GM23248 (cell line): ENCODE measurements around the gene TSPO2. TPM values are rescaled to one million over a fixed set of nuclear protein-coding genes. Genes with fewer than 3 reads are reported as not detected.
A peak's percentile ranks its signal among the peaks of the same experiment; 100 is the strongest.

Experiments used
- DNase-seq: peaks from one replicate; pipeline ENCODE4 v3.0.0-alpha.2; 2015
- H2AFZ ChIP-seq: fragments of 200-600 bp; sonication (generic); 2 replicates; pipeline ENCODE4 v1.6.1; 2016; ENCODE audit warnings: antibody characterized with exemption
- H3F3A ChIP-seq: fragments of 200-600 bp; sonication (generic); 2 replicates; pipeline ENCODE4 v1.6.1; 2016; ENCODE audit warnings: mild to moderate bottlenecking, antibody characterized with exemption, mixed run types; ENCODE audit not compliant: insufficient read depth
- H3K27ac ChIP-seq: fragments of 200-600 bp; sonication (generic); 2 replicates; pipeline ENCODE4 v1.5.1; 2016; ENCODE audit warnings: mild to moderate bottlenecking
- H3K27me3 ChIP-seq: fragments of 200-600 bp; sonication (generic); replicated peaks from 2 replicates; pipeline ENCODE4 v1.6.1; 2016; ENCODE audit warnings: mild to moderate bottlenecking; ENCODE audit not compliant: insufficient read depth
- H3K36me3 ChIP-seq: fragments of 200-600 bp; sonication (generic); 2 replicates; pipeline ENCODE4 v1.6.1; 2016; ENCODE audit warnings: low read depth, mild to moderate bottlenecking
- H3K4me1 ChIP-seq: fragments of 200-600 bp; sonication (generic); 2 replicates; pipeline ENCODE4 v1.6.1; 2016; ENCODE audit warnings: mild to moderate bottlenecking; ENCODE audit not compliant: insufficient read depth
- H3K4me2 ChIP-seq: fragments of 200-600 bp; sonication (generic); one replicate; pipeline ENCODE4 v1.6.1; 2016; ENCODE audit warnings: mild to moderate bottlenecking; ENCODE audit not compliant: unreplicated experiment
- H3K4me3 ChIP-seq: fragments of 200-600 bp; sonication (generic); 2 replicates; pipeline ENCODE4 v1.5.1; 2016; ENCODE audit warnings: mild to moderate bottlenecking
- H3K79me2 ChIP-seq: fragments of 200-600 bp; sonication (generic); 2 replicates; pipeline ENCODE4 v1.6.1; 2016; ENCODE audit warnings: mild to moderate bottlenecking; ENCODE audit not compliant: insufficient read depth
- H3K9ac ChIP-seq: fragments of 200-600 bp; sonication (generic); 2 replicates; pipeline ENCODE4 v1.6.1; 2016; ENCODE audit warnings: mild to moderate bottlenecking
- H3K9me2 ChIP-seq: fragments of 200-600 bp; sonication (generic); 2 replicates; pipeline ENCODE4 v1.6.1; 2016; ENCODE audit warnings: mixed run types, mild to moderate bottlenecking, moderate library complexity; ENCODE audit not compliant: insufficient read depth
- H3K9me3 ChIP-seq: fragments of 200-600 bp; sonication (generic); one replicate; pipeline ENCODE4 v1.6.1; 2017; ENCODE audit warnings: low read depth
- H4K20me1 ChIP-seq: fragments of 200-600 bp; sonication (generic); 2 replicates; pipeline ENCODE4 v1.6.0; 2016; ENCODE audit not compliant: insufficient read depth
- EZH2 ChIP-seq: fragments of 200-600 bp; sonication (generic); IDR thresholded peaks from 2 replicates; pipeline ENCODE4 v1.6.1; 2018; ENCODE audit warnings: antibody characterized with exemption, mild to moderate bottlenecking; ENCODE audit not compliant: insufficient read depth, poor library complexity, severe bottlenecking
- EZH2phosphoT487 ChIP-seq: fragments of 200-600 bp; sonication (generic); IDR thresholded peaks from 2 replicates; pipeline ENCODE4 v1.6.1; 2018; ENCODE audit warnings: antibody characterized with exemption, moderate library complexity, mild to moderate bottlenecking, low read depth; ENCODE audit not compliant: insufficient read depth
- WGBS, 2 experiments: methylation state at CpG; one replicate each; pipeline ENCODE4 v1.1.6; 2015 to 2017; ENCODE audit warnings: low lambda C conversion rate in 2 of 2, low coverage in 1 of 2; ENCODE audit errors: missing lambda C conversion rate in 2 of 2; 5-methylcytosine and 5-hydroxymethylcytosine counted together
- in situ Hi-C: fragments of 300-500 bp; cut with MboI; formaldehyde crosslinking; loops from 2 replicates; pipeline ENCODE4 v1.15.0; 2020
- polyA plus RNA-seq: library from polyadenylated mRNA; unstranded; fragments of >200 nt; fragmentation: Nextera tagmentation; extraction: Ambion mirVana; gene quantifications from 2 replicates; pipeline ENCODE4 v1.2.1, GENCODE V29; 2016
- total RNA-seq: library from RNA; depleted of rRNA; stranded (reverse); fragments of >200 nt; shearing (Covaris generic); gene quantifications from 2 replicates; pipeline ENCODE4 v1.2.3, GENCODE V29; 2014

Gene TSPO2
- total and polyA plus RNA-seq, 2 experiments from 2014 or later = not detected

DNA sequence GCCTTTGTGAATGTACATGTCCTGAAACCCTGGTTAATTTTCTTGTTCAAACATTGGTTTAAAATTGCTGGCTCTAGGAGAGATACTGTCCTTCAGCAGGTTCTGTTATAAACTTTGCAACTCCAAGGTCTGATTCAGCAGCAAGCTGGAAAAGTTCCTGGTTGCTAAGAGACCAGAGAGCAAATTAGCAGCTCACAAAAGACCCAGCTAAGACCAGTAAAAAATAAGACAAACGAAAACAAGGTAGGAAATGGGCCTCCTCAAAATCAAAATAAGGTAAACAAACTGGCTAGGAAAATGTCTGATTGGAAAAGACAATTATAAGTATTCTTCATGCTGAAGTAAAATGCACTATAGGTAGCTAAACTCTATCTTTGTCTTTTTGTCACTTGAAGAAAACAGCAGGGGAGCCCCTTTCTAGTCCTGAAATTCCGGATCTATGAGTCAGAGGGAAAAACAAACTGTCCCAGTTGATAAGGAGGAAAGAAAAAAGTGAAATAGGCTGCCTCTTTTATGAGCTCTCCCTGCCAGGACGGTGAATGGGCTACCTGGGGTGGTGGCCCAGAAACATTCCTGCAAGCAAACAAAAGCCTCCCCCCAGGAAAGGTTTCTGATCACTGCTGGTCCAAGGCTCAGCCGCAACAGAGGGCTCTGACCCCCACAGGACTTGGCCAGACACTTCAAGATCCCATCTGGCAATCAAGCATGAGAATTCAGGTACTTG lies 44.9 kb upstream of the TSPO2 start:
- Histone ChIP-seq H3K9me2 (no peaks in the 10 kb centered on the region), H4K20me1 (no peaks in the 10 kb centered on the region), H3K4me3 (no peak overlapping the region), H3K9ac (no peak overlapping the region), H3F3A (peaks cover 8% of the 10 kb centered on the region; the same call in 1 of the 2 replicates), H3K36me3 (no peaks in the 10 kb centered on the region), H3K9me3 (no peaks in the 10 kb centered on the region), H3K27ac (no peak overlapping the region), H3K27me3 (no peaks in the 10 kb centered on the region; the same call in 1 of the 2 replicates), H3K4me2 (no peak overlapping the region), H3K79me2 (no peaks in the 10 kb centered on the region), H3K4me1 (peaks cover 10% of the 10 kb centered on the region), H2AFZ (0 out of 2 replicates have a peak overlapping the region, but pooled peaks have one; percentile 8)
- 30 to 40% methylated on average over 4 of the region's 4 CpGs for WGBS, 2 experiments
- TF ChIP-seq EZH2 (no peak), EZH2phosphoT487 (no peak)
- peak; percentile 64 for DNase-seq
- in situ Hi-C loops = no loop called here

- TF ChIP-seq EZH2phosphoT487 (no peak), EZH2 (no peak)
- Histone ChIP-seq H4K20me1 (no peaks in the 10 kb centered on the region), H3F3A (peaks cover 8% of the 10 kb centered on the region; the same call in 1 of the 2 replicates), H3K9me3 (no peaks in the 10 kb centered on the region), H3K9me2 (no peaks in the 10 kb centered on the region), H3K27ac (no peak overlapping the region), H3K79me2 (no peaks in the 10 kb centered on the region), H3K4me1 (peaks cover 10% of the 10 kb centered on the region), H3K36me3 (no peaks in the 10 kb centered on the region), H3K9ac (no peak overlapping the region), H3K4me3 (no peak overlapping the region), H2AFZ (no peak overlapping the region), H3K27me3 (no peaks in the 10 kb centered on the region; the same call in 1 of the 2 replicates), H3K4me2 (no peak overlapping the region)
- 52 to 55% methylated on average over 4 of the region's 4 CpGs for WGBS, 2 experiments
- in situ Hi-C loops = no loop called here
- DNase-seq = no peak
Measured at GRCh38 chr6:40998661-40999060, 43.6 kb upstream of the TSPO2 start.

DNA sequence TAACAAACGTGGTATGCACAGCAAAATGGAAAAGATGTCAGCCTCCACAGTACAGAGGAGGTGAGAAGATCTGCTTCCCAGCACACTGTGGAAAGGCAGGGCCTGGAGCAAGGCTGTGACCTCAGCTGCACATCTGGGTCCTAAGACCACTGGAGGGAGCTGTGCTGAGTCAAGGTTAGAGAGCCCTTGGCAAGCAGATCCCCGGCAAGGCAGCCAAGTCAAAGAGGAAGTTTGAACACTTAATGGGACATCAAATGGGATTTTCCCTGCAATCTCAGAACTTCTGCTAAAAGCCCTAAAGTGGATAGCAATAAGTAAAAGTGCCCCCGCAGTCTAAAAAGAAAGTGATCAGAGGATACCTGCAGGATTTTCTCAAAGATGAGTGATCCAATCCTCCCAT lies 42.7 kb upstream of the TSPO2 start:
- no peak overlapping the region for H2AFZ ChIP-seq
- peak; percentile 58 for DNase-seq
- H3K79me2 ChIP-seq = no peaks in the 10 kb centered on the region
- TF ChIP-seq EZH2 = no peak
- TF ChIP-seq EZH2phosphoT487 = no peak
- H3K4me1 ChIP-seq = peaks cover 10% of the 10 kb centered on the region
- peaks cover 8% of the 10 kb centered on the region; the same call in 1 of the 2 replicates for H3F3A ChIP-seq
- WGBS, 2 experiments = 36 to 41% methylated on average over 3 of the region's 3 CpGs
- no peaks in the 10 kb centered on the region for H3K9me2 ChIP-seq
- H3K4me2 ChIP-seq = no peak overlapping the region
- H3K27ac ChIP-seq = no peak overlapping the region
- H3K9me3 ChIP-seq = no peaks in the 10 kb centered on the region
- H3K9ac ChIP-seq = no peak overlapping the region
- no peaks in the 10 kb centered on the region for H3K36me3 ChIP-seq
- H4K20me1 ChIP-seq = no peaks in the 10 kb centered on the region
- peaks cover 2% of the 10 kb centered on the region; the same call in 1 of the 2 replicates for H3K27me3 ChIP-seq
- H3K4me3 ChIP-seq = no peak overlapping the region
- in situ Hi-C loops = no loop called here

DNA sequence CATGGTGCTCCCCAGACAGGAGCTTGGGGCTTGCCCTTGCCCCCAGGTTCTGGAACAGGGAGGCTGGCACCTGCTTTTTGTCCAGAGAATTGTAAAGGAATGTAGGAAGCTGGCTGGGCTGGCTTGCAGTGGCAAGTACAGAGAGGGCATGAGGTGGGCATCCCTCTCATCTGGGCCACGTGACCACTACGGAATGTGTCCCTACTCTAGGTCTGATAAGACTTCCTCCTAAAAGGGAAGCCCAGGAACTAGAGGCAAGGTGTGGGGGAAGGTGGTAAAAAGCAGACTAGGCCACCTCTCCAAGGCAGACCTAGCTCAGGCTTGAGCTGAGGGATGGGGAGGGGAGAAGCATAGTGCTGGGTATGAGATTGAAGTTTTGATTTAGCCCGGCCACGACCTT lies 42.0 kb upstream of the TSPO2 start:
- H3K79me2 ChIP-seq = no peaks in the 10 kb centered on the region
- DNase-seq = no peak
- peaks cover 8% of the 10 kb centered on the region for H3K27me3 ChIP-seq
- no peak overlapping the region for H3K9ac ChIP-seq
- H3K4me1 ChIP-seq = peaks cover 10% of the 10 kb centered on the region
- no peak overlapping the region for H3K4me2 ChIP-seq
- no peaks in the 10 kb centered on the region for H3K9me2 ChIP-seq
- H3K27ac ChIP-seq = no peak overlapping the region
- peaks cover 8% of the 10 kb centered on the region; the same call in 1 of the 2 replicates for H3F3A ChIP-seq
- H3K36me3 ChIP-seq = no peaks in the 10 kb centered on the region
- no peaks in the 10 kb centered on the region for H3K9me3 ChIP-seq
- H4K20me1 ChIP-seq = no peaks in the 10 kb centered on the region
- no peak overlapping the region for H2AFZ ChIP-seq
- H3K4me3 ChIP-seq = no peak overlapping the region
- TF ChIP-seq EZH2 (no peak), EZH2phosphoT487 (no peak)
- in situ Hi-C loops = no loop called here
- WGBS, 2 experiments = 85 to 92% methylated on average over 4 of the region's 4 CpGs
